ENCODE measurements around the gene CD55.

- TF ChIP-seq CTCF (IDR thresholded peaks at IDR 0.05) (no peak), POLR2A (IDR thresholded peaks at IDR 0.05) (no peak)
Observed at GRCh38 chr1:207282058-207282457, 39.4 kb upstream of the CD55 start.

All from right lobe of liver (tissue), 4 donors.